ENCODE data around the gene CNN3.

The CNN3 gene

GRCh38 chr1:94919241-94920030 is 7.5 kb downstream of the CNN3 start:
- DNase-seq (ENCODE audit: extremely low read depth, insufficient read length): no peak
- Histone ChIP-seq H3K36me3 (ENCODE audit: control insufficient read depth, insufficient read depth, low read length) (no peaks in the 10 kb centered on the region), H3K27me3 (replicated peaks; ENCODE audit: control insufficient read depth, insufficient read depth, low read length) (no peaks in the 10 kb centered on the region), H3K4me3 (replicated peaks; ENCODE audit: low read depth, low read length) (no peak overlapping the region)
- TF ChIP-seq, protein P1, sequence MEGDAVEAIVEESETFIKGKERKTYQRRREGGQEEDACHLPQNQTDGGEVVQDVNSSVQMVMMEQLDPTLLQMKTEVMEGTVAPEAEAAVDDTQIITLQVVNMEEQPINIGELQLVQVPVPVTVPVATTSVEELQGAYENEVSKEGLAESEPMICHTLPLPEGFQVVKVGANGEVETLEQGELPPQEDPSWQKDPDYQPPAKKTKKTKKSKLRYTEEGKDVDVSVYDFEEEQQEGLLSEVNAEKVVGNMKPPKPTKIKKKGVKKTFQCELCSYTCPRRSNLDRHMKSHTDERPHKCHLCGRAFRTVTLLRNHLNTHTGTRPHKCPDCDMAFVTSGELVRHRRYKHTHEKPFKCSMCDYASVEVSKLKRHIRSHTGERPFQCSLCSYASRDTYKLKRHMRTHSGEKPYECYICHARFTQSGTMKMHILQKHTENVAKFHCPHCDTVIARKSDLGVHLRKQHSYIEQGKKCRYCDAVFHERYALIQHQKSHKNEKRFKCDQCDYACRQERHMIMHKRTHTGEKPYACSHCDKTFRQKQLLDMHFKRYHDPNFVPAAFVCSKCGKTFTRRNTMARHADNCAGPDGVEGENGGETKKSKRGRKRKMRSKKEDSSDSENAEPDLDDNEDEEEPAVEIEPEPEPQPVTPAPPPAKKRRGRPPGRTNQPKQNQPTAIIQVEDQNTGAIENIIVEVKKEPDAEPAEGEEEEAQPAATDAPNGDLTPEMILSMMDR (IDR thresholded peaks at IDR 0.05; ENCODE audit: insufficient read depth, low read length, poor library complexity, severe bottlenecking): no peak

DNA sequence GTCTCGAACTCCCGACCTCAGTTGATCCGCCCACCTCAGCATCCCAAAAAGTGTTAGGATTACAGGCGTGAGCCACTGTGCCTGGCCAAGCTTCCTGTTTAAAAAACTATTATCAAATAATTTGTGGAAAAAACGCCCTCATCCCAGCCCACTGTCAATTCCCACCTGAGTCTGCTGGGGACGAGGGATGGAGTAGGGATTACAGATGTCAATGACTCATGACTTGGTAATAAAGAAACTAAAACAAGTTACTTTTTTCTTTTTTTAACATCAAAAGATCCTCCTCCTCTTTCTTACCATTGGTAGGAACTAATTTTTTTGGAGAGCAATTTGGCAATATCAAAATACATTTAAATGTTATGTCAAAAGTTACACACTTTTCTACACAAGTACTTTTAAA is 9.7 kb downstream of the CNN3 start:
- no peaks in the 10 kb centered on the region for H3K27me3 ChIP-seq (replicated peaks; ENCODE audit: control insufficient read depth, insufficient read depth, low read length)
- TF ChIP-seq, protein P1 (IDR thresholded peaks at IDR 0.05; ENCODE audit: insufficient read depth, low read length, poor library complexity, severe bottlenecking): no peak
- no peaks in the 10 kb centered on the region for H3K36me3 ChIP-seq (ENCODE audit: control insufficient read depth, insufficient read depth, low read length)
- H3K4me3 ChIP-seq (replicated peaks; ENCODE audit: low read depth, low read length): no peak overlapping the region
- no peak for DNase-seq (ENCODE audit: extremely low read depth, insufficient read length)

- no peak for DNase-seq (ENCODE audit: extremely low read depth, insufficient read length)
- Histone ChIP-seq H3K4me3 (replicated peaks; ENCODE audit: low read depth, low read length) (no peak overlapping the region), H3K36me3 (ENCODE audit: control insufficient read depth, insufficient read depth, low read length) (no peaks in the 10 kb centered on the region), H3K27me3 (replicated peaks; ENCODE audit: control insufficient read depth, insufficient read depth, low read length) (no peaks in the 10 kb centered on the region)
- TF ChIP-seq, protein P1 (IDR thresholded peaks at IDR 0.05; ENCODE audit: insufficient read depth, low read length, poor library complexity, severe bottlenecking): no peak
Measured at GRCh38 chr1:94912263-94913184, 14.4 kb downstream of the CNN3 start.

- no peaks in the 10 kb centered on the region for H3K27me3 ChIP-seq (replicated peaks; ENCODE audit: control insufficient read depth, insufficient read depth, low read length)
- no peaks in the 10 kb centered on the region for H3K36me3 ChIP-seq (ENCODE audit: control insufficient read depth, insufficient read depth, low read length)
- no peak for DNase-seq (ENCODE audit: extremely low read depth, insufficient read length)
- TF ChIP-seq, protein P1 (IDR thresholded peaks at IDR 0.05; ENCODE audit: insufficient read depth, low read length, poor library complexity, severe bottlenecking): no peak
- H3K4me3 ChIP-seq (replicated peaks; ENCODE audit: low read depth, low read length): no peak overlapping the region
Measured at GRCh38 chr1:94909486-94909885, 17.4 kb downstream of the CNN3 start.

- Histone ChIP-seq H3K36me3 (ENCODE audit: control insufficient read depth, insufficient read depth, low read length) (no peaks in the 10 kb centered on the region), H3K4me3 (replicated peaks; ENCODE audit: low read depth, low read length) (no peak overlapping the region), H3K27me3 (replicated peaks; ENCODE audit: control insufficient read depth, insufficient read depth, low read length) (no peaks in the 10 kb centered on the region)
- TF ChIP-seq, protein P1 (IDR thresholded peaks at IDR 0.05; ENCODE audit: insufficient read depth, low read length, poor library complexity, severe bottlenecking): no peak
- DNase-seq (ENCODE audit: extremely low read depth, insufficient read length): no peak
Measured at GRCh38 chr1:94908965-94909364, 17.9 kb downstream of the CNN3 start.
